Measurements from ENCODE around the gene RGL1. TPM values are rescaled to one million over a fixed set of nuclear protein-coding genes. Genes with fewer than 3 reads are reported as not detected.

Gene RGL1
- total RNA-seq, 1 experiment from 2014 or later = 34.5 TPM

DNA sequence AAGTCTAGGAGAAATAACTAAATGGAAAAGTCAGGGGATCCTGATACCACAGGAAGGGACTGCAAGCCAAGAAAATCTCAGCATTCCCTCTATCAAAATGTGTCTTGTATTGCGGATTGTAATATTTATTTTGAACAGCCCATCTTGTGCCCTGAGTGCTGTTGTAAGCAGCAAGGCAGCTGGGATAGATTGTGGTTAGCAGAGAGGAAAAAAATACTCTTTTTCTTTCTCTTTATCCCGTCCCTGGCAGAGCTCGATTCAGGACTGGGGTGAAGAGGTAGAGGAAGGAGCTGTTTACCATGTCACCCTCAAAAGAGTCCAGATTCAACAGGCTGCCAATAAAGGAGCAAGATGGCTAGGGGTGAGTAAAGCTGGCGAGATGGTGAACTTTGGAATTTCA is 1.2 kb downstream of the RGL1 start:
- Mint-ChIP-seq H3K4me1 (ENCODE audit: low read depth, unreplicated experiment) (peaks cover 29% of the 10 kb centered on the region), H3K4me3 (ENCODE audit: unreplicated experiment) (peak overlapping the region; percentile 99), H3K27me3 (ENCODE audit: insufficient read depth, unreplicated experiment) (no peaks in the 10 kb centered on the region), H3K36me3 (ENCODE audit: insufficient read depth, unreplicated experiment) (peaks cover 32% of the 10 kb centered on the region), H3K9me3 (ENCODE audit: unreplicated experiment) (peaks cover 8% of the 10 kb centered on the region), H3K27ac (ENCODE audit: unreplicated experiment) (no peak overlapping the region)
- CTCF ChIA-PET = no interaction called here
- H3K9me3 ChIP-seq = peaks cover 10% of the 10 kb centered on the region
- intact Hi-C loops (cut with micrococcal nuclease; ENCODE audit: unreplicated experiment) = no loop called here
- peaks cover 3% of the 10 kb centered on the region for H3K36me3 ChIP-seq (ENCODE audit: control insufficient read depth, insufficient read depth, low read length)
- no peak for DNase-seq
- TF ChIP-seq, protein P1, sequence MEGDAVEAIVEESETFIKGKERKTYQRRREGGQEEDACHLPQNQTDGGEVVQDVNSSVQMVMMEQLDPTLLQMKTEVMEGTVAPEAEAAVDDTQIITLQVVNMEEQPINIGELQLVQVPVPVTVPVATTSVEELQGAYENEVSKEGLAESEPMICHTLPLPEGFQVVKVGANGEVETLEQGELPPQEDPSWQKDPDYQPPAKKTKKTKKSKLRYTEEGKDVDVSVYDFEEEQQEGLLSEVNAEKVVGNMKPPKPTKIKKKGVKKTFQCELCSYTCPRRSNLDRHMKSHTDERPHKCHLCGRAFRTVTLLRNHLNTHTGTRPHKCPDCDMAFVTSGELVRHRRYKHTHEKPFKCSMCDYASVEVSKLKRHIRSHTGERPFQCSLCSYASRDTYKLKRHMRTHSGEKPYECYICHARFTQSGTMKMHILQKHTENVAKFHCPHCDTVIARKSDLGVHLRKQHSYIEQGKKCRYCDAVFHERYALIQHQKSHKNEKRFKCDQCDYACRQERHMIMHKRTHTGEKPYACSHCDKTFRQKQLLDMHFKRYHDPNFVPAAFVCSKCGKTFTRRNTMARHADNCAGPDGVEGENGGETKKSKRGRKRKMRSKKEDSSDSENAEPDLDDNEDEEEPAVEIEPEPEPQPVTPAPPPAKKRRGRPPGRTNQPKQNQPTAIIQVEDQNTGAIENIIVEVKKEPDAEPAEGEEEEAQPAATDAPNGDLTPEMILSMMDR (IDR thresholded peaks at IDR 0.05; ENCODE audit: insufficient read depth in 1 of 2, low read depth in 1 of 2, low read length in 1 of 2, severe bottlenecking in 1 of 2, unreplicated experiment in 1 of 2) = no peak
- no TSS peak for BruUV-seq (replicated peaks)
- H3K4me3 ChIP-seq (ENCODE audit: low read depth, low read length) = peak overlapping the region; percentile 74
- POLR2A ChIA-PET = no interaction called here
- H3K4me1 ChIP-seq = peaks cover 46% of the 10 kb centered on the region
- H3K27me3 ChIP-seq (replicated peaks; ENCODE audit: control insufficient read depth, insufficient read depth, low read length) = no peaks in the 10 kb centered on the region

DNA sequence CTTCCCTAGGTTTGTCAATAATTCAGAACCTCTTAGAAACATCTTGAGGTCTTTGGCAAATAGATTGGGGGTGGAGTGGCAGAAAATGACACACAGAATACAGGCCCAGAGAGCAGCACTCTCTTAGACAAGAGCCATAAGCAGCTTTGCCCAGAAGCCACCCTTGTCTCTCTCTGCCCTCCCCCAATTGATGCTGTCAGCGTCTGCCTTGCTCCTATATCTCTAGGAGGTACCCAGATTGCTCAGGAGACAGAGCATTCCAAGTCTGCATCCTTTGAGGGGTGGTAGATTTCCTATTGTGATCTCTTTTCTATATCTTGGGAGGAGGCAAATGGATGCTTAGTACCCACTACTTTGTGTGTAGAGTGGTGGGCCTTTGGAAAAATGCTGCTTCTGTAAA is 1.8 kb downstream of the RGL1 start:
- no peaks in the 10 kb centered on the region for H3K27me3 Mint-ChIP-seq (ENCODE audit: insufficient read depth, unreplicated experiment)
- no peak for DNase-seq
- POLR2A ChIA-PET = no interaction called here

DNA sequence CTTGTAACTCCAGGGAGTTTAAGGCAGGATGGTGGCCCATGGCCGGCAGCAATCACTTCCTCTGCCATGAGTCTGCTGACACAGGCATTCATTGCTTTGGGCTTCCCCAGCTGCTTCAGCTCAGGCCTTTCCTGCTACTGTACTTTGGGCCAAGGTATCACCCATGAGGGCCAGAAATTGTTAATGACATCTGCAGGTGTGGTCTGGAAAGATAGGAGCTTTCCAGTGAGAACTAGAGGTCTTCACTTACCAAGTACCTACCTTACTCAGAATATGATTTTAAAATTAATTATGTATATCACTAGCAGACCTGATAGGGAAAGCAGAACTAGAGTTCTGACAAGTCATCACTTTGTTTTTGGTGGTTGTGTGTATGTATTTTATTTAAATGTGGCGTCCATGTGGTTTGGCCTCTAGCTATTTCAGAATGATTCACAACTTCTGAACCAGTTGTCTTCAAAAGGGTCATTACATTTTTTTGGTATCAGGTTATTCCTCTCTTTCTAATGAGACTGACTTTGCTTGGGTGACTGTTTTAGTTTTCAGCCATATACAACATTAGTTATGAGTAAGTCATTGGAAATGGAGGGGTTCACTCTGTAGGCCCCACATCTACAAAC is 2.7 kb downstream of the RGL1 start:
- no TSS peak for BruUV-seq (replicated peaks)

More for the DNA sequence above, 1.8 kb downstream of the RGL1 start:
- TF ChIP-seq, protein P1 (IDR thresholded peaks at IDR 0.05; ENCODE audit: insufficient read depth in 1 of 2, low read depth in 1 of 2, low read length in 1 of 2, severe bottlenecking in 1 of 2, unreplicated experiment in 1 of 2) = no peak
- H3K36me3 ChIP-seq (ENCODE audit: control insufficient read depth, insufficient read depth, low read length) = peaks cover 3% of the 10 kb centered on the region
- Mint-ChIP-seq H3K4me3 (ENCODE audit: unreplicated experiment) (peak overlapping the region; percentile 99), H3K27ac (ENCODE audit: unreplicated experiment) (no peak overlapping the region), H3K4me1 (ENCODE audit: low read depth, unreplicated experiment) (peaks cover 29% of the 10 kb centered on the region), H3K36me3 (ENCODE audit: insufficient read depth, unreplicated experiment) (peaks cover 32% of the 10 kb centered on the region), H3K9me3 (ENCODE audit: unreplicated experiment) (peaks cover 3% of the 10 kb centered on the region)
- peaks cover 6% of the 10 kb centered on the region for H3K9me3 ChIP-seq
- peaks cover 51% of the 10 kb centered on the region for H3K4me1 ChIP-seq
- no TSS peak for BruUV-seq (replicated peaks)
- intact Hi-C loops (cut with micrococcal nuclease; ENCODE audit: unreplicated experiment) = no loop called here
- CTCF ChIA-PET = no interaction called here
- no peak overlapping the region for H3K4me3 ChIP-seq (ENCODE audit: low read depth, low read length)
- no peaks in the 10 kb centered on the region for H3K27me3 ChIP-seq (replicated peaks; ENCODE audit: control insufficient read depth, insufficient read depth, low read length)

More for the DNA sequence above, 2.7 kb downstream of the RGL1 start:
- CTCF ChIA-PET = no interaction called here
- no peaks in the 10 kb centered on the region for H3K27me3 Mint-ChIP-seq (ENCODE audit: insufficient read depth, unreplicated experiment)
- H3K4me1 Mint-ChIP-seq (ENCODE audit: low read depth, unreplicated experiment) = peaks cover 37% of the 10 kb centered on the region
- peaks cover 32% of the 10 kb centered on the region for H3K36me3 Mint-ChIP-seq (ENCODE audit: insufficient read depth, unreplicated experiment)
- no peak for DNase-seq
- peaks cover 59% of the 10 kb centered on the region for H3K4me1 ChIP-seq
- peaks cover 3% of the 10 kb centered on the region for H3K36me3 ChIP-seq (ENCODE audit: control insufficient read depth, insufficient read depth, low read length)
- no peak overlapping the region for H3K27ac Mint-ChIP-seq (ENCODE audit: unreplicated experiment)
- POLR2A ChIA-PET = interaction anchor here (0.7 kb wide), 1 partner anchor 10 kb away, joined by 3 read pairs; no protein-coding TSS in a partner anchor
- no peaks in the 10 kb centered on the region for H3K27me3 ChIP-seq (replicated peaks; ENCODE audit: control insufficient read depth, insufficient read depth, low read length)
- intact Hi-C loops (cut with micrococcal nuclease; ENCODE audit: unreplicated experiment) = no loop called here
- H3K9me3 ChIP-seq = no peaks in the 10 kb centered on the region; the same call in 1 of the 2 replicates
- no peak overlapping the region for H3K4me3 ChIP-seq (ENCODE audit: low read depth, low read length)
- TF ChIP-seq, protein P1 (IDR thresholded peaks at IDR 0.05; ENCODE audit: insufficient read depth in 1 of 2, low read depth in 1 of 2, low read length in 1 of 2, severe bottlenecking in 1 of 2, unreplicated experiment in 1 of 2) = no peak
- H3K4me3 Mint-ChIP-seq (ENCODE audit: unreplicated experiment) = no peak overlapping the region
- no peaks in the 10 kb centered on the region for H3K9me3 Mint-ChIP-seq (ENCODE audit: unreplicated experiment)

Data from Caco-2 (cell line).